K562 (cell line): ENCODE measurements around the gene EVI5L.

Experiments used
- CHD2 ChIP-seq: IDR thresholded peaks from 2 replicates; pipeline ENCODE4 v1.6.1; 2011; ENCODE audit warnings: low read depth, low read length
- MXI1 ChIP-seq: IDR thresholded peaks from 2 replicates; pipeline ENCODE4 v1.6.1; 2011; ENCODE audit warnings: low read depth, mild to moderate bottlenecking, improper control_type of control experiment, low read length
- POLR2A ChIP-seq: fragments of 450-650 bp; conservative IDR thresholded peaks from 2 replicates; pipeline ENCODE4 v1.6.1; 2016
- POLR3A ChIP-seq: IDR thresholded peaks from 2 replicates; pipeline ENCODE4 v1.6.1; 2011; ENCODE audit warnings: borderline replicate concordance, mild to moderate bottlenecking, moderate library complexity; ENCODE audit not compliant: insufficient read length, insufficient read depth; ENCODE audit errors: extremely low read depth
- SMC3 ChIP-seq: conservative IDR thresholded peaks from 2 replicates; pipeline ENCODE4 v1.6.1; 2011; ENCODE audit warnings: low read depth, low read length, improper control_type of control experiment; ENCODE audit not compliant: insufficient read depth
- SP1 ChIP-seq: sonication (generic); formaldehyde crosslinking; IDR thresholded peaks from 2 replicates; pipeline ENCODE4 v1.8.1; 2022; ENCODE audit warnings: mild to moderate bottlenecking, missing genetic modification reagents
- TAL1 ChIP-seq: fragments of 450-650 bp; IDR thresholded peaks from 2 replicates; pipeline ENCODE4 v1.6.1; 2016; ENCODE audit warnings: mild to moderate bottlenecking
- ZBTB5 ChIP-seq: fragments of 450-650 bp; IDR thresholded peaks from 2 replicates; pipeline ENCODE4 v1.6.1; 2017; ENCODE audit warnings: antibody characterized with exemption
- ZNF561 ChIP-seq: fragments of 450-650 bp; formaldehyde crosslinking; conservative IDR thresholded peaks from 2 replicates; pipeline ENCODE4 v1.4.0; 2020; ENCODE audit warnings: mild to moderate bottlenecking, moderate library complexity
- ZNF609 ChIP-seq: sonication (generic); formaldehyde crosslinking; IDR thresholded peaks from 2 replicates; pipeline ENCODE4 v1.8.1; 2023; ENCODE audit warnings: missing genetic modification reagents, mild to moderate bottlenecking, borderline replicate concordance
- TF ChIP-seq, protein P1 (sequence below): sonication (generic); formaldehyde crosslinking; IDR thresholded peaks from 2 replicates; pipeline ENCODE4 v1.8.1; 2022; ENCODE audit warnings: missing genetic modification reagents

DNA sequence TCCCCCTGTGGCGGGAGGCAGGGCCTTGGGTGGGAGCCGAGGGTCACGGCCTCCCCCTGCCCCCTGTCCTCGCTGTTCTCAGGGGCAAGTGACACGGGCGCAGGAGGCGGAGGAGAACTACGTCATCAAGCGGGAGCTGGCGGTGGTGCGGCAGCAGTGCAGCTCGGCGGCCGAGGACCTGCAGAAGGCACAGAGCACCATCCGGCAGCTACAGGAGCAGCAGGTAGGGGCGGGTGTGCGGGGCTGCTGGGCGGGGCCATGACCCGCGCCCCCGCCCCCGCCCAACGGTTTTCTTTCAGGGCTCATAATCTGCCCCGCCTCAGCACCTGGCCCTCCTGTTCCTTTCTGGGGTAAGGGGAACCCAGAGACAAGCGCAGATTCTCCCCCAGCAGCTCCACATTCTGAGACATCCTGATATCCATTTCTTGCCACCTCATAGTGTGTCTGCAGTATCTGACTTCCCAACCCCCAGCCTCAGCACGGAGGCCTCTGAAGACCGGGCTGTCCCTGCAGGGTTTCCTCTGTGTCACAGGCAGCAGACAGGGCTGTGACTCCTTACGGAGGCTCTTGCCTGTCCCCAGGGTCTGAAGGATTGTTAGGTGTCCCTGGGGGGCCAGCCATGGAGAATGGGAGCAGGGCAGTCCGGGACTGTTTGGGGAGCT lies 28.2 kb downstream of the EVI5L start:
- no peak for TF ChIP-seq ZBTB5
- TF ChIP-seq CHD2, result no peak
- TF ChIP-seq, protein P1, sequence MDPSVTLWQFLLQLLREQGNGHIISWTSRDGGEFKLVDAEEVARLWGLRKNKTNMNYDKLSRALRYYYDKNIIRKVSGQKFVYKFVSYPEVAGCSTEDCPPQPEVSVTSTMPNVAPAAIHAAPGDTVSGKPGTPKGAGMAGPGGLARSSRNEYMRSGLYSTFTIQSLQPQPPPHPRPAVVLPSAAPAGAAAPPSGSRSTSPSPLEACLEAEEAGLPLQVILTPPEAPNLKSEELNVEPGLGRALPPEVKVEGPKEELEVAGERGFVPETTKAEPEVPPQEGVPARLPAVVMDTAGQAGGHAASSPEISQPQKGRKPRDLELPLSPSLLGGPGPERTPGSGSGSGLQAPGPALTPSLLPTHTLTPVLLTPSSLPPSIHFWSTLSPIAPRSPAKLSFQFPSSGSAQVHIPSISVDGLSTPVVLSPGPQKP, result no peak
- TF ChIP-seq SMC3, result no peak
- peak; percentile 17; the same call in 1 of the 2 replicates for TF ChIP-seq TAL1
- TF ChIP-seq POLR3A, result no peak
- TF ChIP-seq SP1 (CRISPR knock-in tag), result no peak
- no peak for TF ChIP-seq POLR2A
- TF ChIP-seq MXI1, result no peak
- TF ChIP-seq ZNF561, result no peak
- no peak for TF ChIP-seq ZNF609 (CRISPR knock-in tag)
